Activated naive CD8-positive, alpha-beta T cell treated with anti-CD3 and anti-CD28 coated beads, Interleukin-2, amount 50 U/mL, for 16 hours (primary cell): ENCODE data around the gene QRFP.

Source experiments
- DNase-seq: peaks from one replicate; pipeline ENCODE4 v3.0.0-alpha.2; 2020; ENCODE audit warnings: low read depth, low spot score

Gene QRFP

DNA sequence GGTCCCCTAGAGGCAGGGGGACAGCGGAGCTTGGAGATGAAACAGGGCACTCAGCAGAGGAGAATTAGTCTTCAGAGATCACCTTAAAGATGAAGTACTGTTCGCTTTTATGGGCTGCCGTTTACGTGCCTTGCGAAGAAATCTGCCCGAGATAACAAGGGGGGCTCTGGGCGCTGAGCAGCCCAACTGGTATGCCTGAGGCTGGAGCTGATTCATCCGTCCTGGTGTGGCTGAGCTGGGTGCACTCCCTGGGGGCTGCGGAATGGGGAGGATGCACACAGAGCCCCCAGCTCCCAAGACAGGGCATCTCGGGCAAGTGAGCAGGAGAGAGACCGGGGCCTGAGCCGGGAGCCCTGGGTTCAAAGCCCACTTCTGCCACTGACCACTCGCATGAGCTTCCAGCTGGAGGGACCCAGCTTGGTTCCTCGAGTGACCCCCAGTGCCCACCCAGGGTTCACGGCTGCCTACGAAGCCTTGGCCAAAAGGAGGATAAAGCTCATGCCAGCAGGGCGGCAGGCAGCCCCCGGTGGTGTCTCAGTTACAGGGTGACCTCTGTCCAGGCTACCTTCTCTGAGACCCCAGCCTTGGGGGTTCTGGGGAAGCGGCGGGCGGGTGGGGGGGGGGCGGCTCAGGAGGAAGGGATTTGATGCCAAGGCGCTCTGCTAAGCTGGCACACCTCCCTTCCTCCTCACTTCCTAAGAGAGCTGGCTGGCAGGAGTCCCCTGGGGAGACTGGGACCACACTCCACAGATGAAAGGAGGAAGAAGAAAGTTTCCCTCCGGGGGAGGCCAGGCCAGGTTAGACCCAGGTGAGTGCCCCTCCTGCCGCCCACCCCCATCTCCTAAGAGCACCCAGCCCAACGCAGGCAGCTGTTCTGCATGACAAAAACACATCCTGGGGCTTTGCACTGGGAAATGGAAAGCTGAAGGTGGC lies 36.8 kb upstream of the QRFP start:
- no peak for DNase-seq

GRCh38 chr9:130932255-130933079 lies 35.9 kb upstream of the QRFP start:
- DNase-seq: no peak

GRCh38 chr9:130931508-130932254 lies 35.1 kb upstream of the QRFP start:
- no peak for DNase-seq

DNA sequence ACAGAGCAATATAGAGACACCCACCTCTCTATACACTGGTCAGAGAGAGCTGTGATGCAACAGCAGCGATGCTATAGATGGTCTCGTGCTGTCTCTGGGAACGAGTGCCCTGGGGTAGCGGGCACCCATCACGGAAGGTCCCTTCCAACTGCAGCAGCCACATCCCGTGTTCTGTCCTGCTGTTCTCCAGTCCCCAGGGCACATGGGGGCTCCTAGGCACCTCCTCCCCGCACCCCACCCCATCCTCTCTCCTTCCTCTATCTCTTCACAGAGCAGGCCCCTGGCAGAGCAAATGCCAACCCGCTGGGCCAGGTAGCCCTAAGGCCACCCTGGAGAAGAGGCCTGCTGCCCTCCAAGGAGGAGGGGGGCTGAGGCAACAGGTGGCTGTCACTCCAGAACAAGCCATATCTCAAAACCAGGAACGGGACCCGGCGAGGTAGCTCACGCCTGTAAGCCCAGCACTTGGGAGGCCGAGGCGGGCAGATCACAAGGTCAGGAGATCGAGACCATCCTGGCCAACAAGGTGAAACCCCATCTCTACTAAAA lies 34.3 kb upstream of the QRFP start:
- no peak for DNase-seq

DNA sequence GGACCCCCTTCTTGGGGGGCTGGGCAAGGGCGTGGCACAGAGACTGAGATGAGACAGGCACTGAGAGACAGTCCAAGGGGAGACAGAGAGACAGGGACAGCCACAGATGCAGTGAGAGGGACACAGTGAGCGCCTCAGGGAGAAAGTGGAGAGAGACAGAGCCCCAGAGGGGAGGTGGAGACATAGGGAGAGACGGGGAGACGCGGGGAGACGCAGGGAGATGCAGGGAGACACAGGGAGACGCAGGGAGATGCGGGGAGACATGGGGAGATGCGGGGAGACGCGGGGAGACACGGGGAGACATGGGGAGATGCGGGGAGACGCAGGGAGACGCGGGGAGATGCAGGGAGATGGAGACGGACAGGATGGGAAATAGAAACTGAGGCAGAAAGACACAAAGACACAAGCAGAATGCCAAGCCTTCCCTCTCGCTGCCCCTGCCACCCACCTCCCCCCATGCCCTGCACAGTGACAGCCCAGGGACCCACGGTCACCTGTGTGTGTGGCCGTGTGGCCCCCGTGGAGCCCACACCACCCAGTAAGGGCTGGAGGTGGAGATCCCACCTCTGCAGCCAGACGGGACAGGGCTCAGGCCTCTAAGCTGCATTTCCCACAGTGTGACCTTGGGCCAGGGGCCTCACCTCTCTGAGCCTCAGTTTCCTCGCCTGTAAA lies 33.7 kb upstream of the QRFP start:
- DNase-seq: no peak

DNA sequence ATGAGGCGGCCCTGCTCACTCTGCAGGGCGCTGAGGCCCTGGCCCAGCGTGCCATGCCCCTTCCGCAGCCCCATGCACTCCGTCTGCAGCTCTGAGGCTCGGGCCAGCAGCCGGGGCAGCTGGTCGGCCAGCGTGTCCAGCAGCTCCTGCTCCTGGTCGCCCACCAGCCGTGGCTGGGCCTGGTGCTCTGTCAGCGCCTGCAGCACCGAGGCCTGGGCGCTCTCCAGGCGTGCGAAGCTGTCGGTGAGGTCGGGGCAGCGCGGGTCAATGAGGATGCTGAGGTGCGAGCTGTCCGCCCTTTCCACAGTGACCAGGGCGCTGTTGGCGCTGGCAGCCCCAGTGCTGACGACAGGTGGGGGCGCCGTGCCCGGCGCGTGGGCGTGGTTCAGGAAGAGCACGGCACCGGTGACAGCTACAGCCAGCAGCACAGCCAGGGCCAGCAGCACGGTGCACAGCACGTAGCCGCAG lies 33.0 kb upstream of the QRFP start:
- DNase-seq: no peak

DNA sequence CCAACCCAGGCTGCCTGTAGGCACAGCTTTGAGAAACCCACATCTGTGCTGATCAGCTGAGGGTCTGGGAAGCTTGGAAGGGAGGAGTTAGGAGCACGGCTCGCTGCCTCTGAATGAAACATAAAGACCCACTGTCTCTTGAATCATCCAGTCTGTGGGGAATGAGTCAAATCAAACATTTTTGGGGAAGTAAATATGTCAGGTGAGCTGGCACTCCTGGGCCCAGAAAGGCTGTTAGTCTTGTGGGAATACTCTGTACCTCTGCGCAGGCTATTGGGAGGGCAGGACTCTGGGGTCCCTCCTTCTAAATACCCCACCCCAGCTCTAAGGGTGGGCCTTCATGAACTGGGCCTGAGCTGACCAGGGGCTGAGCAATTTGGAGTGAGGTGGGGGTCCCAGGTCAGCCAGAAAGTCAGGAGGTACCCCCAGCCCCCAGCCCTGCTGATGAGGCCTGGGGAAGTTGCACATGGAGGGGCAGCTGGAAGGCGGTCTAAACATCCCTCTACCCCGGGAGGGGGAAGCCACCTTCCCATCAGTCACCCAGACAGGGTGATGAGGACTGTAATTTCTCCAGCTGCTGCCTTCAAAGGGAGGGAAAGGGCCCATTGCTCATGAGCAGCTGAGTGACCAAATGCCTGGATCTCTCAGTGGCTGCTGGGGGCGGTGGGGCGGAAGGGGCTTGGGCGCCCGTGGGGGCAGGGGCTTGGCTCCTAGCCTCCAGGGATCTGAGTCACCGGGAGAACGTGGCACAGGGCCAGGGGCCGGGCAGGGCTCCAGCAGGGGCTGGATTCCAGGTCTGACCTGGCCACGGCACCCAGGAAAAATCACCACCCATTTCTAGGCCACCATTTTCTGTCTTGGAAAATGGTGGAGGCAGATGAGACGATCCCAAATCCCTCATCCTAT lies 31.6 kb upstream of the QRFP start:
- no peak for DNase-seq

DNA sequence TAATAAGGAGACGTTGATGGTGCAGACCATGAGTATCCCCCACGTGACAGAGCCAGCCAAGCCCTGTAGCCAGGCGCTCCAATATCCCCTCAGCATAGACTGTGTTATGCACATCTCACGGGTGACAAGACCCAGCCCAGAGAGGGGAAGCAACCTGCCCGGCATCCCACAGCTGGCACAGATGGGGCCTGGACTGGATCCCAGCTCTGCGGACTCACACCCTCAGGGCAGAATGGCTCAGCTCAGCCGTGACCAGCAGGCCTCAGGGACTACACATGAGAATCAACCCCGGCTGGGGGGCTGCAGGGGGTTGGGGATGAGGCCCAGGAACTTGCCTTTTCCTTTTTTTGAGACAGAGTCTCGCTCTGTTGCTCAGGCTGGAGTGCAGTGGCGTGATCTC lies 30.7 kb upstream of the QRFP start:
- no peak for DNase-seq

DNA sequence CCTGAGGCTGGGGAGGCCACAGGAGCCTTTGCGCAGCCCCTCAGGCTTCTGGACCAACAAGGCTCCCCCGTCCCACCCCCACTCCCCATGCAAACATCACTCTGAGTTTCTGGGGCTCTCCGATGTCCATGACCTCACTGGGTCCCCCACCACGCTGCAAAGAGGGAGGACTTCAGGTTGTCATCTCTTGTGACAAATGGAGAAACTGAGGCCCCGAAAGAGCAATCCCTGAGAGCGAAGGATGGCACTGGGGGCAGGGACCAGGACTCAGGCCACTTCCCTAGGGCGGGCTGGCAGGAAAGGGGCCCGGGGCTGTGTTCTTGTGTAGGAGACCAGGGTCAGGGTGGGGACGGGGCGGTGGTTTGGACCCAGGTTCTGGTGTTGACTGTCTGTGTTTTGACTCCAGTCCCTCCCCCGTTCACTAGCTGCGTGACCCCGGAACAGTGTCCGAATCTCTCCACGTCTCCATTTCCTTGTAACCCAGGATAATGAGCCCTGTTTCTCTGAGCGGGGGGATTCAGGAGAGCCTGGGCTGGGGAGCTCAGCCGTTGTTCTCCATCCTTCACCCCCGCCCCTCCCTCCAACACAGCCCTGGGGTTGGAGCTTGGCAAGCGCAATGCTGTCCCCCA lies 28.6 kb upstream of the QRFP start:
- DNase-seq: no peak

DNA sequence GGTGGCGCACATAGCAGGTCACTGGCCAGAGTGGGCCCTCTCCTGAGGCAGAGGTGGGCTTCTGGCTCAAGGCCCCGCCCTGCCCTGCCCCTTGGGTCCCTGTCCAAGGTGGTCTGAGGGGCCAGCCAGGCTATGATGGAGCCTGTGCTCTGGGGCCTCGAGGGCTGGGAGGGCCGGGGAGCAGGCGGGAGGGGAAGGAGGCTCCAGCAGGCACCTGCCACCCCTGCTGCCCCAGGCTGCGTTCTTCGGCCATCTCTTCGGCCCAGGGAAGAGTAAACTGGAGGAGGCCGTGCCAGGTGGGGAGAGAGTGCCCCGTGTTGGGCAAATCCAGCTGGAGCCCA lies 27.8 kb upstream of the QRFP start:
- no peak for DNase-seq

GRCh38 chr9:130923611-130924447 lies 27.2 kb upstream of the QRFP start:
- no peak for DNase-seq

- no peak for DNase-seq
Observed at GRCh38 chr9:130922893-130923610, 26.4 kb upstream of the QRFP start.

DNA sequence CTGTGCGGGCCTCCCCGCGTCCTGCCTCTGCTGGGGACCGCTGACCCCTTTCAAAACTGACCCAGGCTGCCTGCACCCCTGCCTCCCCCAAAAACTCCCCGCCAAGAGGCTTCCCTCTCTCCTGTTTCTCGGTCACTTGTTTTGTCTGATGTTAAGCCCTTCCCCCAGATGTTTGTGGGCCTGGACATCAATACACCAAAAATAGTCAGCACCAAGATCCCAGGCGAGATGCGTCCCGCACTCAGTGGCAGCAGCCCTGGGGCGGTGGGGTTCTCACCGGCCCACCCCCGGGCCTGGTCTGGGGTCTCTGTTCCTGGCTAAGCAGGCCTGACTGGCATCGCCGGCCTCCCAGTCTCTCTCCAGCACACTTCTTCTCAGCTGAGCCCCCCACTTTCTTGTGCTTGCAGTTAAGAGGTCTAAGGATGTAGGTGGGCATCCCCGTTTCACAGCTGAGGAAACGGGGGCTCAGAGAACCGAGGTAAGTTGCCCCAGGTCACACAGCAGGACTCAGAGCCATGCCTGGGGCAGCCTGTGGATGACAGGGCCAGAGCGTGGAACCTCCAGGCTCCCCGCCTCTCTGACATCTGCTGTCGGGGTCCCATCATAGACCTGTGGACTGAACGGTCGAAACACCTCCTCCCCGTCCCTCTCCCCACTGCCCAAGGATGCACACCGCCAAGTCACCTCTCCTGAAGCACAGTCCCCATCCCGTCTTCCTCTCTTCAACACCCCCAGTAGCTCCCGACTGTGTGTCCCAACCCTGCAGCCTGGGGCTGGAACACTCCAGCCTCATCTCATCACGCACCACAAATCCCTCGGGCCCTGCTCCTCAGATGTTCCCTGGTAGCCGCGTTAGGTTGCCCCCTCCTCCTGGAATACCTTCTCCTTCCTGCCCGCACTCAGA lies 25.6 kb upstream of the QRFP start:
- DNase-seq: no peak

GRCh38 chr9:130921300-130921988 lies 24.8 kb upstream of the QRFP start:
- DNase-seq: no peak

DNA sequence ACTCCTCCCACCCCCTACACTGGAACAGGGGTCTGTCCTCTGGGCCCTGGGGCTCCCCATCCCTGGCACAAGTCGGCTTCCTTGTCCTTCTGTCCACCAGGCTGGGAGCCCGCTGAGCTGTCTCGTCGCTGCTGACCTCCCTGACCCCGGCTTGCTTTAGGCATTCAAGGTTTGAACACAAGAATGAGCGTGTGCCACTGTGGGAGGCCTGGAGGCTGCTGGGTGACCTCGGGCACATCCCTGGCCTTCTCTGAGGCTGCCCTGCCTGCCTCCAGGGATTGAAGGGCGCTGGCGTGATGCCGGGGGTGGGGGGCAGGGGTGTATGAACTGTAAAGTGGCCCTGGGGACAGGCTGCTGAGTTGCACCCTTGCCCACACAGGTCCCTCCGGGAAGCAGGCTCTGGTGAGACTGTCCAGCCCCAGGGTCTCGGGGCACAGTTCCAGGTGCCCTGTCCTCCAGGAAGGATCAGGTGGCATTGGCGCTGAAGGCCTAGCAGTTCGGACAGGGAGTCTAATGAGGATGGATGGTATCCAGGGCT lies 24.2 kb upstream of the QRFP start:
- DNase-seq: no peak

DNA sequence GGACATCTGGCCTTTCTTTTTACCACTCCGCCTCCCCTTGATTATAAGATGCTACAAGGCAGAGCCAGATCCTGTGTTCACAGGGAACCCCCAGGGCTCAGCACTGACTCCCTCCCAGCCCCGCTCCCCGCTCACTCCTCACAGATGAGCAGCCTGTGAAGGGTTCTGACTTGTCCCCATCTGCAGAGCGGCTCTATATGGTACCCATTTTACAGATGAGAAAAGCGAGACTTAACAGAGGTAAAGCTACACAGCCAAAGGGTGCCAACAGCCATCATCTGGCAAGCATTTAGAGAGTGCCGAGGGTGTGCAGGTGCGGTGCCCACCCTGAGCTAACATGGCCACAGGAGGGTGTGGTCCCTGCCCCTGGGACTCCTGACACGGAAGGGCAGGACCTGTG lies 23.6 kb upstream of the QRFP start:
- no peak for DNase-seq
